Keratinocyte (primary cell): ENCODE measurements around the gene THBS2.

ENCODE experiments used
- EZH2 ChIP-seq: IDR thresholded peaks from one replicate; pipeline ENCODE4 v1.6.1; 2012; ENCODE audit warnings: inconsistent platforms, mild to moderate bottlenecking, low read length, moderate library complexity
- TF ChIP-seq, protein P1 (sequence below), 3 experiments: IDR thresholded peaks in 1 of 3; conservative IDR thresholded peaks in 1 of 3; optimal IDR thresholded peaks in 1 of 3; 2 replicates in 2 of 3; 3 replicates in 1 of 3; pipeline versions ENCODE3 to v1.5.1; 2011; ENCODE audit warnings: low read length in 3 of 3, mild to moderate bottlenecking in 3 of 3, moderate library complexity in 2 of 3, control low read depth in 1 of 3, inconsistent platforms in 1 of 3; ENCODE audit not compliant: insufficient read depth in 2 of 3; ENCODE audit errors: extremely low read depth in 1 of 3

DNA sequence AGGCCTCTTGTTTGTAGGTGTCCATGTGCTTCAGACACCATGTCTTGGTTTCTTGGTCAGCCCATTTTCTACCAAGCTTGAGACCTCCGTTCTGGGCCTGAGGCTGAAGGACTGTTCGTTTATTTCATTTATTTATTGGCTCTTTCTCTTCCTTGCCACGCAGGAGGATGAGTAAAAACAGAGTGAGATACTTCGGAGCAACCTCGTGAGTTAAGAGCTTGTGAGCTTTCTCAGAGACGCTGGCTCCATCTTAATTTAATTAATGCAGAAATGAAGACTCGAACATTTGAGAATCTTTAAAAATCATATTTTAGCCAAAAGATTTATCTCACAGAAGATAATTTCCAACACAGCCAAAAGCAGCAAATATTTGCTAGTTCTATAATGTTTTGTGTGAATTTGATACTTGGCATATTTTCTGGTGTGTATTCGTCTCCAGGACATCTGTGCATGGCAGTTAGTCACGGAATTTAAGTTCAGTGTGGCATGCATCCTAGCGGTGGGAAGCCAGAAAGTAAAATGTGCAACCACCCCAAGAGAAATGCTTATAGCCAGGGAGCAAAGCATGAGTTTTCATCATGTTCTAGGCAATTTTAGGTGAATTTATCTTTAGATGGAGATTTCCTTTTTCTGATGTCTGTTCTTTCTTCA, 76.0 kb downstream of the THBS2 start:
- TF ChIP-seq, protein P1, sequence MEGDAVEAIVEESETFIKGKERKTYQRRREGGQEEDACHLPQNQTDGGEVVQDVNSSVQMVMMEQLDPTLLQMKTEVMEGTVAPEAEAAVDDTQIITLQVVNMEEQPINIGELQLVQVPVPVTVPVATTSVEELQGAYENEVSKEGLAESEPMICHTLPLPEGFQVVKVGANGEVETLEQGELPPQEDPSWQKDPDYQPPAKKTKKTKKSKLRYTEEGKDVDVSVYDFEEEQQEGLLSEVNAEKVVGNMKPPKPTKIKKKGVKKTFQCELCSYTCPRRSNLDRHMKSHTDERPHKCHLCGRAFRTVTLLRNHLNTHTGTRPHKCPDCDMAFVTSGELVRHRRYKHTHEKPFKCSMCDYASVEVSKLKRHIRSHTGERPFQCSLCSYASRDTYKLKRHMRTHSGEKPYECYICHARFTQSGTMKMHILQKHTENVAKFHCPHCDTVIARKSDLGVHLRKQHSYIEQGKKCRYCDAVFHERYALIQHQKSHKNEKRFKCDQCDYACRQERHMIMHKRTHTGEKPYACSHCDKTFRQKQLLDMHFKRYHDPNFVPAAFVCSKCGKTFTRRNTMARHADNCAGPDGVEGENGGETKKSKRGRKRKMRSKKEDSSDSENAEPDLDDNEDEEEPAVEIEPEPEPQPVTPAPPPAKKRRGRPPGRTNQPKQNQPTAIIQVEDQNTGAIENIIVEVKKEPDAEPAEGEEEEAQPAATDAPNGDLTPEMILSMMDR (optimal IDR thresholded peaks at IDR 0.05 in 1 of 3, IDR thresholded peaks at IDR 0.05 in 1 of 3, conservative IDR thresholded peaks at IDR 0.05 in 1 of 3; ENCODE audit: extremely low read depth in 1 of 3, insufficient read depth in 2 of 3, low read length in 3 of 3) = no peak
- TF ChIP-seq EZH2 = no peak
